ENCODE measurements around the gene MEGF6. TPM values are rescaled to one million over a fixed set of nuclear protein-coding genes. Genes with fewer than 3 reads are reported as not detected.

Gene MEGF6
- total and polyA plus RNA-seq, 2 experiments from 2014 or later = 11.6 to 21.9 TPM

- no peak overlapping the region for H3K27ac ChIP-seq
- H4K20me1 ChIP-seq (ENCODE audit: insufficient read depth, poor library complexity, severe bottlenecking) = no peaks in the 10 kb centered on the region
- H3K4me1 ChIP-seq (ENCODE audit: insufficient read depth) = peaks cover 35% of the 10 kb centered on the region
- no peaks in the 10 kb centered on the region for H3K9me3 ChIP-seq (ENCODE audit: low read depth)
- DNase-seq (ENCODE audit: low spot score) = no peak
- H3K9me2 ChIP-seq (replicated peaks; ENCODE audit: insufficient read depth) = no peaks in the 10 kb centered on the region
- H3K4me2 ChIP-seq = no peak overlapping the region
- no peaks in the 10 kb centered on the region for H3K79me2 ChIP-seq
- H3K27me3 ChIP-seq = no peaks in the 10 kb centered on the region
- WGBS (ENCODE audit: low lambda C conversion rate, missing lambda C conversion rate) = 97% methylated on average over 6 of the region's 9 CpGs
- no peaks in the 10 kb centered on the region for H3K36me3 ChIP-seq (replicated peaks; ENCODE audit: insufficient read depth, low read depth)
- H3K4me3 ChIP-seq = no peak overlapping the region
- no peak for TF ChIP-seq EZH2phosphoT487 (IDR thresholded peaks at IDR 0.05; ENCODE audit: low read depth, severe bottlenecking, unreplicated experiment)
- no peak for TF ChIP-seq EZH2 (IDR thresholded peaks at IDR 0.05; ENCODE audit: borderline replicate concordance)
- no peak for TF ChIP-seq CTCF (IDR thresholded peaks at IDR 0.05; ENCODE audit: poor library complexity)
- no peak overlapping the region for H2AFZ ChIP-seq
Measured at GRCh38 chr1:3616861-3617260, 5.6 kb upstream of the MEGF6 start.

GRCh38 chr1:3614755-3615742 is 3.7 kb upstream of the MEGF6 start:
- Histone ChIP-seq H3K4me1 (ENCODE audit: insufficient read depth) (peaks cover 47% of the 10 kb centered on the region), H2AFZ (no peak overlapping the region), H3K4me2 (no peak overlapping the region), H3K36me3 (replicated peaks; ENCODE audit: insufficient read depth, low read depth) (no peaks in the 10 kb centered on the region), H3K4me3 (no peak overlapping the region), H3K27me3 (no peaks in the 10 kb centered on the region), H3K9me3 (ENCODE audit: low read depth) (no peaks in the 10 kb centered on the region), H3K79me2 (no peaks in the 10 kb centered on the region), H3K27ac (peak overlapping the region; percentile 89), H3K9me2 (replicated peaks; ENCODE audit: insufficient read depth) (no peaks in the 10 kb centered on the region), H4K20me1 (ENCODE audit: insufficient read depth, poor library complexity, severe bottlenecking) (no peaks in the 10 kb centered on the region)
- DNase-seq (ENCODE audit: low spot score) = peak; percentile 50
- WGBS (ENCODE audit: low lambda C conversion rate, missing lambda C conversion rate) = 57% methylated on average over 20 of the region's 20 CpGs
- TF ChIP-seq EZH2phosphoT487 (IDR thresholded peaks at IDR 0.05; ENCODE audit: low read depth, severe bottlenecking, unreplicated experiment) = no peak
- peak; percentile 55 for TF ChIP-seq CTCF (IDR thresholded peaks at IDR 0.05; ENCODE audit: poor library complexity)

- H3K4me3 ChIP-seq = no peak overlapping the region
Measured at GRCh38 chr1:3612123-3612522, 815 bp upstream of the MEGF6 start.

More at GRCh38 chr1:3612123-3612522, 815 bp upstream of the MEGF6 start:
- WGBS (ENCODE audit: low lambda C conversion rate, missing lambda C conversion rate) = 83% methylated on average over 7 of the region's 7 CpGs
- no peaks in the 10 kb centered on the region for H3K27me3 ChIP-seq
- H3K4me1 ChIP-seq (ENCODE audit: insufficient read depth) = peaks cover 56% of the 10 kb centered on the region
- H3K4me2 ChIP-seq = peak overlapping the region; percentile 98
- H4K20me1 ChIP-seq (ENCODE audit: insufficient read depth, poor library complexity, severe bottlenecking) = peaks cover 5% of the 10 kb centered on the region
- no peak for TF ChIP-seq EZH2phosphoT487 (IDR thresholded peaks at IDR 0.05; ENCODE audit: low read depth, severe bottlenecking, unreplicated experiment)
- no peak for TF ChIP-seq CTCF (IDR thresholded peaks at IDR 0.05; ENCODE audit: poor library complexity)
- no peak for TF ChIP-seq EZH2 (IDR thresholded peaks at IDR 0.05; ENCODE audit: borderline replicate concordance)
- H3K9me3 ChIP-seq (ENCODE audit: low read depth) = no peaks in the 10 kb centered on the region
- peaks cover 13% of the 10 kb centered on the region for H3K79me2 ChIP-seq
- peak overlapping the region; percentile 60 for H3K27ac ChIP-seq
- no peak for DNase-seq (ENCODE audit: low spot score)
- no peak overlapping the region for H2AFZ ChIP-seq
- no peaks in the 10 kb centered on the region for H3K36me3 ChIP-seq (replicated peaks; ENCODE audit: insufficient read depth, low read depth)
- H3K9me2 ChIP-seq (replicated peaks; ENCODE audit: insufficient read depth) = no peaks in the 10 kb centered on the region

Data from hepatocyte (in vitro differentiated cells).